ENCODE data around the gene LGALS9B.
A peak's percentile ranks its signal among the peaks of the same experiment; 100 is the strongest.
"Not testable (repeated sequence)": the region's sequence is repeated elsewhere in the genome, so short reads cannot be mapped to it uniquely, and the experiment has no call there.

Gene LGALS9B

DNA sequence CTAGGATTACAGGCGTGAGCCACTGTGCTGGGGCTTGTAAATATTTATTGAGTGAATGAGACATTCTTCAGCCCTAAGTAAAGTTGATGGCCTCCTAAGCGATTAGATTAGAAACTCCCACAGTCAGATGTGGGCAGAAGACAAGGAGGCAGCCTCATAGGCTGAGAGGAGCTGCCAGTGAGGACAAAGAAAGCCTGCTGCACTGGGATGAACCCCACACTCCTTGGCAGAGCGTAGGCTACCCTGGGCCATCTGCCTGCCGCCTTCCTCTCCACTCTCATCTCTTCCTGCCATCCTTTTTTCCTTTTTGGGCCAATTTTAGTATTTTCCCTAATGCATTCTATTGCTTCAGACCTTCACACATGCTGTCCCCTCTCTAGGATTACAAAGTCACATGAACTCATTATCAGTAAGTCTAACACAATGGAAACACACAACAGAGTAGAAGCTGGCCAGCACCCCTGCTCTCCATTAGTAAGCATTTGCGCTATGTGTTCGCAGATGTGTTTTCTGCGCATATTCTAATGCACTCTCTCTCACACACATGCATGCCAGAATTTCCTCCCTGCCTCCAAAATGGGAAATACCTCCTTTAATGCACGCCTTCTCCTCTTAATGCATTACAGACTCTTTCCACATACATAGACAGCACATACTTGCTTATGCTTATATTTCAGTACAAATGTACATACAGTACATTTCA is 12.7 kb upstream of the LGALS9B start:
- H3K36me3 Mint-ChIP-seq (ENCODE audit: low read depth); H3K4me1 Mint-ChIP-seq (ENCODE audit: low read depth); H3K27ac Mint-ChIP-seq; H3K27me3 Mint-ChIP-seq; intact Hi-C loops (cut with micrococcal nuclease); H3K9me3 Mint-ChIP-seq; H3K4me3 Mint-ChIP-seq: not testable (repeated sequence)

DNA sequence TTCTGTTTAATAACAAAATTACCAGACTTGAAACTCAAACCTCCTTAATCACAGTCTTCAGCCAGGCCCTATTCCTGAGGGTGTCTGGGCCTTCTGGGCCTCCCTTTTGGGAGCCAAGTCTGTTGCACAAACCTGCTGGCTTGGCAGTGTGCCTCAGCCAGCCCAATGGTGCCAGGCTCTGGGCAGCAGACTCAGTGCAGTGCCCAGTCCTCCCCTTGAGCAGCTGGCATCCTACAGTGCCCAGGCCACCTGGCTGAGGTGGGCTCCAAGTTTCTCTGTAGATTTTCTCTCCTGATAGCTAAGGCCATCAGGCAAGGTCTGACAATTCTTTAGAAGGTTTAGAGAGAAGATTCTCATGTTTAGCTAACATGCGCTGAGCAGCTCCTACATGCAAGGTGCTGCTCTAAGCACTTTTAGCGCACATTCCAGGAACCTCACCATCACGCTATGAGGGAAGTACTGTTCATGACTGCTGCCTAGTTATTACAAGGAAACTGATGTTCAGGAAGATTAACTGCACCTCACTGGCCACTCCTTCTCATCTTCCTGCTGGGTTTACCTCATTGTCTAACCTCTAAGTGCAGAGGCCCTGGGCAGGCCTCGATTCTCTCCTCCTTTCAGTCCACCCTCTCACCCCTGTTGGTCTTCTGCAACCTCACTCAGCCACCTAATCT is 10.2 kb upstream of the LGALS9B start:
- H3K27ac Mint-ChIP-seq; H3K4me3 Mint-ChIP-seq; intact Hi-C loops (cut with micrococcal nuclease); H3K36me3 Mint-ChIP-seq (ENCODE audit: low read depth); H3K9me3 Mint-ChIP-seq; H3K27me3 Mint-ChIP-seq; H3K4me1 Mint-ChIP-seq (ENCODE audit: low read depth): not testable (repeated sequence)

DNA sequence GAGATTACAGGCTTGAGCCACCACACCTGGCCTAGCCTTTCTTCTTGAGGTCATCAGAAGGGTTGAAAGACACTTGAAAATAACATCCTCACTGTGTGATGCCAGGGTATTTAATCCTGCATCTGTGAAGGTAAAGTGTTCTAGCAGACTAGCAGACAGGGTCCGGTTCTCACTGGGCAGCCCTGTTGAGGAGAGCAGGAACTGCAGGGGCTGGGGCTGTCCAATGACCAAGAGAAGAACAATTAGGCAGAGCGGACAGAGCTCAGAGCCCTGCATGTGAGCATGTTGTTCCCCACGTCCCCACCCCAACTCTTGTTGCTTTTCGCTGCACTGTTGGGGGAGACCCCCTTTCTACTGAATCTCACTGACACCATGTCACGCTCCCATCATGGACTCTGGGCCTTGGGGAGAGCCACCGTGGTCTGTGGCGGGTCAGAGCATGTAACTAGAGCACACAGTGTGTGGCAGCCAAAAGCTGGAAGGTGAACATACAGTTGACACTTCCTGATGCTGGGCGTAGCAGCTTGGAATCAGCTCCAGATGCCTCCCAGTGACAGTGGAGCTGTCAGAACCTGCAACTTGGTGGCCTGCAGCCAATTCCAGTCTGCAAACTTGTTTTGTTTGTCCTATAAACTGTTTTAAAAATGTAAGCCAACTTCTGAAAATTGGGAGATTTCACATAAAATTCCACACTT is 7.9 kb upstream of the LGALS9B start:
- H3K4me3 Mint-ChIP-seq; H3K4me1 Mint-ChIP-seq (ENCODE audit: low read depth); intact Hi-C loops (cut with micrococcal nuclease); H3K27ac Mint-ChIP-seq; H3K36me3 Mint-ChIP-seq (ENCODE audit: low read depth); H3K27me3 Mint-ChIP-seq; H3K9me3 Mint-ChIP-seq: not testable (repeated sequence)

GRCh38 chr17:20474081-20474480 is 6.7 kb upstream of the LGALS9B start:
- not testable (repeated sequence) for H3K27ac Mint-ChIP-seq, H3K4me3 Mint-ChIP-seq

DNA sequence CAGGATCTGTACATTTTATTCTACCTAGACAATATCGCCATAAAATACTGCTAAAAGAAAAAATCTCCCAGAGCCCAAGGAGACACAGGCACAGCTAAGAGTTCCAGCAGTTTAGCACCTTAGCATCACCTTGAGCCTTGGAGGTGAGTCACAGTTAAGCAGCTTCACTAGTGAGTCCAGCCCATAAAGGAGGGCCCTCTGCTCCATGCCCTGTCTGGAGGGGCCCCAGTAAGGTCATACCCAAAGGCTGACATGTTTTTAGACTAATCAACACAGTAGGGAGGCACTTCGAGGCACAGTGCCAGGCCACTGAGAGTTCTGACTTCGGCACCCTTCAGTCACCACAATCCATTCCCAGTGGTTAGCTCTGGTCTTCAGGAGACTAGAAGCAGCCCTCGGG is 2.6 kb upstream of the LGALS9B start:
- H3K4me1 Mint-ChIP-seq (ENCODE audit: low read depth); H3K27me3 Mint-ChIP-seq; H3K36me3 Mint-ChIP-seq (ENCODE audit: low read depth); H3K4me3 Mint-ChIP-seq; intact Hi-C loops (cut with micrococcal nuclease); H3K27ac Mint-ChIP-seq; H3K9me3 Mint-ChIP-seq: not testable (repeated sequence)

More at GRCh38 chr17:20474081-20474480, 6.7 kb upstream of the LGALS9B start:
- H3K4me1 Mint-ChIP-seq (ENCODE audit: low read depth); H3K9me3 Mint-ChIP-seq; H3K36me3 Mint-ChIP-seq (ENCODE audit: low read depth); H3K27me3 Mint-ChIP-seq; intact Hi-C loops (cut with micrococcal nuclease): not testable (repeated sequence)

DNA sequence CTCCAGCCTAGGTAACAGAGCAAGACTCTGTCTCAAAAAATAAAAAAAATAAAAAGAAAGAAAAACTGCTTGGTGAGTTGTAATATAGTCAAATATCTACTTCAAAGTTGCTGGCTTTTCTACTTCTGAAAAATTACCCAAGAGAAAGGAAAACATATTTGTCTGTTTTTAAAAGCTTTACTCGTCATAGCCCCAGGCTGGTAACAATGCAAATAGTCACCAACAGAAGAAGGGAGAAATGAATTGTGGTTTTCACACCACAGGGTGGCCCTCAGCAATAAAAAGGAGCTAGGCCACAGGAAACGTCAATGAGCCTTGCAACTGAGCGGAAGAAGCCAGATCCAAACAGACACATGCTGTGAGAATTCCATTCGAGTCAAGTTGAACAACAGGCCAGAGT is 1.8 kb upstream of the LGALS9B start:
- intact Hi-C loops (cut with micrococcal nuclease); H3K9me3 Mint-ChIP-seq; H3K4me3 Mint-ChIP-seq; H3K27me3 Mint-ChIP-seq; H3K27ac Mint-ChIP-seq; H3K36me3 Mint-ChIP-seq (ENCODE audit: low read depth); H3K4me1 Mint-ChIP-seq (ENCODE audit: low read depth): not testable (repeated sequence)

DNA sequence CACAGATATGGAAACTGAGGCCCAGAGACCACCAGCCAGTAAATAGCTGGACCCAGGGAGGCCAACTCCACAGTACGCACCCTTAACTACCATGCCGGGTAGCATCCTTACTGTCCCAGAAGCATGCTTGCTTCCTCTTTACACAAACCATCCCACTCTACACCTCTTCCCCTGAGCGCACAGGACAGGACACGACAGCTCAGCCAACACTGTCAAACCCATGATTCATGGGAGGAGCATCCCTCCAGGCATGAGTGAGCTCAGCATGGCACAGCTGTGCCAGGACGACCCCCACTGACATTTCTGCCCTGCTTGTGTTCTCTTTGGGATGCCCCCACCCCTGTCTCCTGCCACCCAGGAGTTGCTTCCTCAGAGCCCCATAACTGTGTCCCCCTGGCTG is 340 bp downstream of the LGALS9B start:
- peak overlapping the region; percentile 30 for H3K4me3 Mint-ChIP-seq
- H3K27ac Mint-ChIP-seq; H3K9me3 Mint-ChIP-seq; H3K27me3 Mint-ChIP-seq; intact Hi-C loops (cut with micrococcal nuclease); H3K36me3 Mint-ChIP-seq (ENCODE audit: low read depth); H3K4me1 Mint-ChIP-seq (ENCODE audit: low read depth): not testable (repeated sequence)

DNA sequence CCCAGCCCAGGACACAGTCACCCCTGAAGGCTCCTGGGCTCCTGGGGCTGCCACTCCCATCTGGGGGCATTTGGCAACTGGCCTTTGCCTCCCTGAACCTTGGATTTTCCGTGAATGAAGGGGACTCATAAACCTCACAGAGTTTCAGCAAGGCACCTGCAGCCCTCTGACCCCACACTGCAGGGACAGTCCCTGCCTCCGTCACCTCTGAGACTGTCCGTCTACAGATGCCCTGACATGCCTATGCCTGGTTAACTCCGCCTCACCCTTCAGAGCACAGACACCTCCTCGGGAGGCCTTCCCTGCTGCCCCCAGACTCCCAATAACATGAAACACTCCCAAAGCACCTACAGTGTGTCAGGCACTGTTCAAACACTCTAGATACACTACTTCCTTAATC is 786 bp downstream of the LGALS9B start:
- H3K27me3 Mint-ChIP-seq; H3K4me3 Mint-ChIP-seq; H3K27ac Mint-ChIP-seq; H3K36me3 Mint-ChIP-seq (ENCODE audit: low read depth); H3K4me1 Mint-ChIP-seq (ENCODE audit: low read depth); H3K9me3 Mint-ChIP-seq; intact Hi-C loops (cut with micrococcal nuclease): not testable (repeated sequence)

DNA sequence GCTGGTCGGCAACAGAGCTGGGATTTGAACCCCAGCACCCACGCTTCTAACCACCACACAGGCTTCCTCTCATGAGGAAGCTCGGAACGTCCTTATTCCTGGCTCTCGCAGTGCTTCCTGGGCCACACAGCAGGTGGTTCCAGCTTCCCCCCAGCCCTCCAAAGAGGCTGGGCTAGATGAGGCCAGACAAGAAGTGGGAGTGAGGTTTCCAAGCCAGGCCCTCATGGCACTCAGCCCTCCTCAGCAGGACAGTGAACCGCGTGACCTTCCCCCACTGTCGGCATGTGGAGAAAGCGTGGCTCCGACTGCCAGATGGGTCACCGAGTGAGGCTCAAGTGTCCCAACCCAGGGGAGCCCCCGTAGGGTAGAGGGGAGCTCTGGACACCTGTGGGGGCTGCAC is 1.8 kb downstream of the LGALS9B start:
- H3K4me1 Mint-ChIP-seq (ENCODE audit: low read depth); H3K27ac Mint-ChIP-seq; H3K9me3 Mint-ChIP-seq; H3K27me3 Mint-ChIP-seq; intact Hi-C loops (cut with micrococcal nuclease); H3K4me3 Mint-ChIP-seq; H3K36me3 Mint-ChIP-seq (ENCODE audit: low read depth): not testable (repeated sequence)

GRCh38 chr17:20464854-20465414 is 2.4 kb downstream of the LGALS9B start:
- intact Hi-C loops (cut with micrococcal nuclease); H3K9me3 Mint-ChIP-seq; H3K4me3 Mint-ChIP-seq; H3K27me3 Mint-ChIP-seq; H3K36me3 Mint-ChIP-seq (ENCODE audit: low read depth); H3K27ac Mint-ChIP-seq; H3K4me1 Mint-ChIP-seq (ENCODE audit: low read depth): not testable (repeated sequence)

DNA sequence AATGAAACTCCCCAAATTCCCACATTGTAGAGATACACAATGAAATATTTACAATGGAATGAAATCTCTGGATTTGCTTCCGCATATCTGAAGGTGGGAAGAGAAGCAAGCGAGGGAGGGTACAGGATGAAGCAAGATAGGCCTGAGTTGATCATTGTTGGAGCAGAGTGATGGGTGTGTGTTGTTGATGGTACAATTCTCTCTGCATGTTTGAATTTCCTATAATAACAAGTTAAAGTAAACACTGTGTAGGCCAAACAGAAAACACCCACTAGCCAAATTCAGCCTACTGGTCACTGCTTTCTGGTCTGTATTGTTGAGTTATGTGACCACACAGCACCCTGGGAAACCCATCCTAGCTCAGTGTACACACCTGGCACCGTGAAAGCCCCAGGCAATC is 5.2 kb downstream of the LGALS9B start:
- intact Hi-C loops (cut with micrococcal nuclease); H3K4me3 Mint-ChIP-seq; H3K27me3 Mint-ChIP-seq; H3K9me3 Mint-ChIP-seq; H3K27ac Mint-ChIP-seq; H3K4me1 Mint-ChIP-seq (ENCODE audit: low read depth); H3K36me3 Mint-ChIP-seq (ENCODE audit: low read depth): not testable (repeated sequence)

DNA sequence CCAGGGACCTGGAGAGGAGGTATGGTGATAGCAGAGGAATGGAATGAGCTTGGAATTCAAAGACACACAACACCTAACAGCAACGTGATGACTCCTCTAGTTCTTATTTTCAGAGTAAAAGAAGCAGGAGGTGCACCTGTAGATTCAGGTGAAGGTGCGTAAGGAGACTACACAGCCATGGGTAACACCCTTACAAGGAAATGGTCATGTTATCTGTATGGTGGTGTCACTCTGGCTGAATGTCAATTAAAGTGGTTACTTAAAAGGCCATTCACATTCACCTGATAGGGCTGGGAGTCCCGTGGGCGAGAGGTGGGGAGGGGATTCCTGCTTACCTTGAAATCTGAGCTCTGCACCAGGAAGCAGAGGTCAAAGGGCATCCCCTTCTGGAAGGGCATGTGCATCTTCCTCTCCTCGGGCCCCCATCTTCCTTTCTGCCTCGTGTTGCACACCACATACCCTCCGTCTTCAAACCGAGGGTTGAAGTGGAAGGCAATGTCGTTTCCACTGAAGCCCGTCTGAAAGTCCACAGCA is 9.4 kb downstream of the LGALS9B start:
- not testable (repeated sequence) for H3K27me3 Mint-ChIP-seq

GRCh38 chr17:20455106-20455505 is 12.2 kb downstream of the LGALS9B start:
- H3K27me3 Mint-ChIP-seq; H3K9me3 Mint-ChIP-seq; H3K36me3 Mint-ChIP-seq (ENCODE audit: low read depth); H3K4me1 Mint-ChIP-seq (ENCODE audit: low read depth); H3K27ac Mint-ChIP-seq; intact Hi-C loops (cut with micrococcal nuclease); H3K4me3 Mint-ChIP-seq: not testable (repeated sequence)

More for the DNA sequence above, 9.4 kb downstream of the LGALS9B start:
- intact Hi-C loops (cut with micrococcal nuclease); H3K36me3 Mint-ChIP-seq (ENCODE audit: low read depth); H3K27ac Mint-ChIP-seq; H3K9me3 Mint-ChIP-seq; H3K4me1 Mint-ChIP-seq (ENCODE audit: low read depth); H3K4me3 Mint-ChIP-seq: not testable (repeated sequence)

- H3K27me3 Mint-ChIP-seq; H3K4me1 Mint-ChIP-seq (ENCODE audit: low read depth); intact Hi-C loops (cut with micrococcal nuclease); H3K36me3 Mint-ChIP-seq (ENCODE audit: low read depth); H3K9me3 Mint-ChIP-seq; H3K4me3 Mint-ChIP-seq; H3K27ac Mint-ChIP-seq: not testable (repeated sequence)
Observed at GRCh38 chr17:20453820-20454434, 13.4 kb downstream of the LGALS9B start.

Measured in dendritic cell treated with granulocyte-macrophage colony-stimulating factor and Interleukin-4, amounts not matched to agents 40 ng/mL and 50 ng/mL, for 4 days (primary cell).